Naive thymus-derived CD8-positive, alpha-beta T cell (primary cell): ENCODE results near the gene SLC15A5. TPM values are rescaled to one million over a fixed set of nuclear protein-coding genes. Genes with fewer than 3 reads are reported as not detected.
A peak's percentile ranks its signal among the peaks of the same experiment; 100 is the strongest.

Experiments
- ATAC-seq, 2 donors: fragments of 150-1000 bp; cut with Tn5 transposase in 1 of 2; sonication (Bioruptor Pico), chemical (Tn5 transposase) in 1 of 2; 1 replicate in 1 of 2; 2 replicates in 1 of 2; pipeline ENCODE4 v1.10.0; 2021; ENCODE audit warnings: mild to moderate bottlenecking in 2 of 2, moderate library complexity in 2 of 2
- POLR2A ChIA-PET: fragments of 350-600 bp; sonication (Branson Sonifier 250); formaldehyde crosslinking; loops from one replicate; lab custom pipeline; 2021; ENCODE audit warnings: antibody characterized with exemption; lab: Charles Lee
- DNase-seq, 10 donors: peaks; one replicate each; pipeline versions ENCODE4 v3.0.0 to v3.0.0-alpha.2; 2020 to 2022
- H3K27ac Mint-ChIP-seq, 10 donors: one replicate each; pipeline ENCODE4 v1.8.0; 2020 to 2022; ENCODE audit warnings: mild to moderate bottlenecking in 10 of 10, mixed read lengths in 10 of 10, moderate library complexity in 4 of 10, inconsistent platforms in 1 of 10
- H3K27me3 Mint-ChIP-seq, 5 donors: one replicate each; pipeline ENCODE4 v1.8.0; 2021 to 2022; ENCODE audit warnings: mixed read lengths in 5 of 5
- H3K36me3 Mint-ChIP-seq, 3 donors: one replicate each; pipeline ENCODE4 v1.8.0; 2020 to 2022; ENCODE audit warnings: mixed read lengths in 3 of 3, mild to moderate bottlenecking in 2 of 3, inconsistent platforms in 1 of 3
- H3K4me1 Mint-ChIP-seq, 4 donors: one replicate each; pipeline ENCODE4 v1.8.0; 2021 to 2022; ENCODE audit warnings: mixed read lengths in 4 of 4
- H3K4me3 Mint-ChIP-seq, 10 donors: one replicate each; pipeline ENCODE4 v1.8.0; 2020 to 2022; ENCODE audit warnings: mild to moderate bottlenecking in 10 of 10, mixed read lengths in 10 of 10, moderate library complexity in 6 of 10, inconsistent platforms in 1 of 10
- H3K9me3 Mint-ChIP-seq, 9 donors: one replicate each; pipeline ENCODE4 v1.8.0; 2020 to 2022; ENCODE audit warnings: mixed read lengths in 9 of 9, mild to moderate bottlenecking in 3 of 9, inconsistent platforms in 1 of 9, moderate library complexity in 1 of 9
- polyA plus RNA-seq, 3 donors: library from polyadenylated mRNA; unstranded; fragments of 300-500 nt; fragmentation: Illumina TruSeq; gene quantifications; one replicate each; pipeline ENCODE4 v1.2.3, GENCODE V29; 2021
- total RNA-seq, 8 experiments: library from RNA in 2 of 8; stranded (reverse) in 2 of 8; gene quantifications; one replicate each; pipeline ENCODE4 v1.2.3 and lab custom pipeline; 2021 to 2026

The SLC15A5 gene
- total and polyA plus RNA-seq, 5 experiments from 2014 or later = not detected

- H3K27me3 Mint-ChIP-seq = peaks cover 0 to 7% (median 0%) of the 10 kb centered on the region in 5 donors
- no peak overlapping the region for H3K27ac Mint-ChIP-seq
- H3K9me3 Mint-ChIP-seq = peaks cover 0 to 10% (median 0%) of the 10 kb centered on the region in 9 donors
- no peaks in the 10 kb centered on the region for H3K4me1 Mint-ChIP-seq
- H3K36me3 Mint-ChIP-seq = no peaks in the 10 kb centered on the region
- H3K4me3 Mint-ChIP-seq = no peak overlapping the region
- ATAC-seq (no peak), DNase-seq (no peak)
- POLR2A ChIA-PET = no interaction called here
These were observed 32.3 kb downstream of the SLC15A5 start for GRCh38 chr12:16245209-16245608.

DNA sequence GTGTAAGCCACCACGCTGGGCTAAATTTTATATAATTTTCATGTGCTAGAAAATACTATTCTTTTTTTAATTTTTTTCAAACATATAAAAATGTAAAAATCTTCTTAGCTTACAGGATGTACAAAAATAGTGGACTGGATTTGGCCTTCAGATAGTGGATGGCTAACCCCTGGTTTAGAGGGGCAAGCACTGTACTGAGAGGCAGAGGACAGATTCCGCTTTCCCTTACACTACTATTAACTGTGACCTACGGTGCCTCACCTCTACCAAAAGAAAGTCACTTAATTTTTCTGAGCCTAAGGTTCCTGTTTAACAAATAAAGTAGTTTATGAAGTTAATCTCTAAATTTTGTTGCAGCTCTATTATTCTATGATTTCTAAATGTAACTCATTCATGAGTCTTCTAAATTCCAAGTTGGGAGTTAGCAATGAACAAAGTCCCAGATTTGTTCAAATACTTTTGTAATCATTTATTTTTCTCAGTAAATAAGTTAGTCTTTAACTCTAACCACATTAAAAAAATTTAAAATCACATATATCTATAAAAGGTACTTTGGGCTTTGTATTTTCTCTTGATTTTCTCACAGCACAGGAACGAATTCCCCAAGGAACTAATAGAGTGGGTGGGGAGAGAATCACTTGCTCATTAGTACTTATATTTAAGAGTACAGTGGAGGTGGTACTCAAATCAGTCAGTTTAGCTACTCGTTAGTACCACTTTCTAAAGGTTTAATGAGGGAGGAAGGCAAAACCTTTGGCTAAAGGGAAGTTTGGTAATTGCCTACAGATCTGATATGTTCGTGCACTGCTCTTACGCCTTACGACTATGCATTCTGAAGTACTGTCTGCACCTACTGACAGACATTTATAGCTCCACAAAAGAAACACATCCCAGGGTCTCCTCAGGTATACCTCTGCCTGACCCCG lies 33.7 kb downstream of the SLC15A5 start:
- Mint-ChIP-seq H3K27ac (no peak overlapping the region), H3K4me3 (no peak overlapping the region), H3K9me3 (peaks cover 0 to 10% (median 2%) of the 10 kb centered on the region in 9 donors), H3K27me3 (peaks cover 0 to 7% (median 0%) of the 10 kb centered on the region in 5 donors), H3K36me3 (no peaks in the 10 kb centered on the region), H3K4me1 (no peaks in the 10 kb centered on the region)
- ATAC-seq (no peak), DNase-seq (no peak)
- POLR2A ChIA-PET = no interaction called here

DNA sequence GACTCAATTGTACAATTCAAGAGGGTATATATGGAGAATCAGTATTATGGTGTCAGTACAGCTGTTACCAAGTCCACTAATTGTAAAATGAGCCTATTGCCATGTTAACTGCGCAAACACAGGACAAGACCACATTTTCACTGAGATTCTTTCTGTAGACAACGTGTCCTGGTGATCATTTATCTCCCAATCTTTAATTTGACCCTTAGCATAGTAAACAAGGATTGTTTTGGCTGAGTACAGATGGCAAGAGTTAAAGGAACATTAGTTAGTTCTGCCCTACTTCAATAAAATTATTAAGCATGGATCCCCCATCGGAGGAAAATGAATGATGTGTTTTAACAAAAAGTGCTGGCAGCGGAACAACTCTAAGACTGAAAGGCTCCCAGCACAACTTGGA lies 36.1 kb downstream of the SLC15A5 start:
- DNase-seq (no peak), ATAC-seq (no peak)
- H3K4me3 Mint-ChIP-seq = no peak overlapping the region
- H3K27ac Mint-ChIP-seq = no peak overlapping the region
- H3K27me3 Mint-ChIP-seq = peaks cover 0 to 1% (median 0%) of the 10 kb centered on the region in 5 donors
- no peaks in the 10 kb centered on the region for H3K36me3 Mint-ChIP-seq
- no peaks in the 10 kb centered on the region for H3K4me1 Mint-ChIP-seq
- H3K9me3 Mint-ChIP-seq = peaks cover 0 to 10% (median 4%) of the 10 kb centered on the region in 9 donors
- POLR2A ChIA-PET = no interaction called here

DNA sequence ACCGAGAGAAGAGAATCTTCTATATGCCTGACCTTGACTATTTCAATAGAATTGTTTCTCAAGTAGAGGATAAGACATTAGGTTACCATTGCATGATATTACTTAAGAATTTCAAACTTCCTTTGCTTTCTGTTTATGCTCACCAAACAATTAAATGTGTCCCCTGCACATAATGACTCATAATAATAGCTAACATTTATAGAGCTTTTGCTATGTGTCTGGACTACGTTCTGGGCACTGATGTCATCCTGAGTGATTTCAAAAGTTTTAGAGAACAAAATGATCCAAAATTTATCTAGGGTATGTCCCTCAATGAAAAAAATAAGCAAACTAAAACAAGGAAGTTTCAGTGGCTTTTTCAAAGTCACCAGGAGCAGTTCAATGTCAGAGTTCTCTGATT lies 38.8 kb downstream of the SLC15A5 start:
- POLR2A ChIA-PET = no interaction called here
- H3K9me3 Mint-ChIP-seq = peaks cover 0 to 6% (median 4%) of the 10 kb centered on the region in 9 donors
- H3K36me3 Mint-ChIP-seq = no peaks in the 10 kb centered on the region
- no peak overlapping the region for H3K4me3 Mint-ChIP-seq
- H3K4me1 Mint-ChIP-seq = no peaks in the 10 kb centered on the region
- peaks cover 0 to 1% (median 0%) of the 10 kb centered on the region in 5 donors for H3K27me3 Mint-ChIP-seq
- no peak overlapping the region for H3K27ac Mint-ChIP-seq
- DNase-seq (no peak), ATAC-seq (no peak)

- Mint-ChIP-seq H3K27ac (no peak overlapping the region), H3K4me3 (no peak overlapping the region), H3K4me1 (no peaks in the 10 kb centered on the region), H3K36me3 (no peaks in the 10 kb centered on the region), H3K27me3 (no peaks in the 10 kb centered on the region), H3K9me3 (peaks cover 0 to 22% (median 4%) of the 10 kb centered on the region in 9 donors)
- DNase-seq (no peak), ATAC-seq (no peak)
- POLR2A ChIA-PET = no interaction called here
These were observed 47.8 kb downstream of the SLC15A5 start for GRCh38 chr12:16229676-16230075.

- Mint-ChIP-seq H3K4me3 (no peak overlapping the region), H3K27me3 (no peaks in the 10 kb centered on the region), H3K4me1 (no peaks in the 10 kb centered on the region), H3K9me3 (peaks cover 0 to 22% (median 4%) of the 10 kb centered on the region in 9 donors), H3K27ac (no peak overlapping the region), H3K36me3 (no peaks in the 10 kb centered on the region)
- ATAC-seq (no peak), DNase-seq (no peak)
- POLR2A ChIA-PET = no interaction called here
These were observed 49.4 kb downstream of the SLC15A5 start for GRCh38 chr12:16228067-16228466.

DNA sequence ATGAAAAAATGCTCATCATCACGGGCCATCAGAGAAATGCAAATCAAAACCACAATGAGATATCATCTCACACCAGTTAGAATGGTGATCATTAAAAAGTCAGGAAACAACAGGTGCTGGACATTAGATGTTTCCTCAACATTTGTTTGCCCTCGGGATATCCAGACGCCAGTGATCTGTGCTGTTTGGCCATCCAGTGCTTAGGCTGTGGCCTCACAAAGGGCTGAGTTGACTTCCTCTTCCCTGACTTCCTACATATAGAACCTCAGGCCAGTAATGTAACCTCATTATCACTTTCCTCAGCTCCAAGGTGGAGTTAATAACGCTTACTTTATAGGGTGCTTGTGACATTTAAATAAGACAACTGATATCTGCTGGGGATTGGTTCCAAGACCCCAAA lies 51.8 kb downstream of the SLC15A5 start:
- ATAC-seq = no peak
- Mint-ChIP-seq H3K4me1 (no peaks in the 10 kb centered on the region), H3K27me3 (no peaks in the 10 kb centered on the region), H3K9me3 (peaks cover 0 to 9% (median under 1%) of the 10 kb centered on the region in 9 donors), H3K36me3 (no peaks in the 10 kb centered on the region), H3K27ac (no peak overlapping the region), H3K4me3 (no peak overlapping the region)
- DNase-seq = no peak
- POLR2A ChIA-PET = no interaction called here

GRCh38 chr12:16224196-16224595 lies 53.3 kb downstream of the SLC15A5 start:
- POLR2A ChIA-PET = no interaction called here

DNA sequence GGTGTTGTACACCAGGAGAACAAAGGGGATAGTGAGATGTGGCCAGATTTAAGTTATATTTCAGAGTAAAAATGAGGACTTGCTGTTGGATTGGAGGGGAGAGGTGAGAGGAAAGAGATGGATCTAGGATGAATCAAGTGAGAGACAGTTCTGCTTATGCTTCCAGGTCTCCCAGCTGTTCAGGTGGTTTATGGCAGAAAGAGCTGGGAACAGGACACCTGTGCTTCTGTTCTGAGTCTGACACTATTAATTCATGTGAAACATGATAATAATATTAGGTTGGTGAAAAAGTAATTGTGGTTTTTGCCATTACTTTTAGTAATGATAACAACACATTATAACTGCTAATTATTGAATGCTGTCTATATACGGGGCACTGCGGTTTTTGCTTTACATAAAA lies 55.7 kb downstream of the SLC15A5 start:
- ATAC-seq (no peak), DNase-seq (no peak)
- no peaks in the 10 kb centered on the region for H3K27me3 Mint-ChIP-seq
- no peak overlapping the region for H3K4me3 Mint-ChIP-seq
- no peaks in the 10 kb centered on the region for H3K36me3 Mint-ChIP-seq
- H3K4me1 Mint-ChIP-seq = no peaks in the 10 kb centered on the region
- no peak overlapping the region for H3K27ac Mint-ChIP-seq
- peaks cover 0 to 16% (median 3%) of the 10 kb centered on the region in 9 donors for H3K9me3 Mint-ChIP-seq
- POLR2A ChIA-PET = no interaction called here

More at GRCh38 chr12:16224196-16224595, 53.3 kb downstream of the SLC15A5 start:
- Mint-ChIP-seq H3K4me1 (no peaks in the 10 kb centered on the region), H3K4me3 (no peak overlapping the region), H3K36me3 (no peaks in the 10 kb centered on the region), H3K27me3 (no peaks in the 10 kb centered on the region), H3K27ac (no peak overlapping the region), H3K9me3 (peaks cover 0 to 16% (median 3%) of the 10 kb centered on the region in 9 donors)
- no peak for DNase-seq
- no peak for ATAC-seq

DNA sequence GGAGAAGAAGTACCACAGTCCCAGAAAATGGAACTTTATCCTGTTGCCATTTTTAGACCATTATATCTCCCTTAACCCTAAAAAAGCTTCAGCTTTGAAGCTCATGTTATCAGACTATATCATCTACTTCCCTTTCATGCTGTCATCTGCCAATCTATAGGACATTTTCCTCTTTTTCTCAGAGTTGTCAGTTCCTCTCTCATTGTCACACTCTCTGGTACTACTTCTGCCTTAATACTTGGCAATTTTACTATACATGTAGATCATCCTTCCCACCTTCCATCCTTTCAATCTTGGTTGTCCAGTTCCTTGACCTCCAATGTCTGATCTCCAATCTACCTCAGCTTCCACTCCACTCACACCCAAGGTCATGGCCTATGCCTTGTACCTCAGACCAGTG lies 57.4 kb downstream of the SLC15A5 start:
- Mint-ChIP-seq H3K9me3 (peaks cover 0 to 16% (median 3%) of the 10 kb centered on the region in 9 donors), H3K27ac (peak overlapping the region in 1 of 10 donors; percentile 42), H3K27me3 (no peaks in the 10 kb centered on the region), H3K4me3 (no peak overlapping the region), H3K4me1 (no peaks in the 10 kb centered on the region), H3K36me3 (no peaks in the 10 kb centered on the region)
- POLR2A ChIA-PET = no interaction called here
- no peak for DNase-seq
- no peak for ATAC-seq

- Mint-ChIP-seq H3K4me3 (no peak overlapping the region), H3K9me3 (peaks cover 0 to 16% (median 3%) of the 10 kb centered on the region in 9 donors), H3K36me3 (no peaks in the 10 kb centered on the region), H3K4me1 (no peaks in the 10 kb centered on the region), H3K27ac (no peak overlapping the region), H3K27me3 (no peaks in the 10 kb centered on the region)
- DNase-seq (no peak), ATAC-seq (no peak)
- POLR2A ChIA-PET = no interaction called here
These were observed 58.3 kb downstream of the SLC15A5 start for GRCh38 chr12:16218934-16219751.

DNA sequence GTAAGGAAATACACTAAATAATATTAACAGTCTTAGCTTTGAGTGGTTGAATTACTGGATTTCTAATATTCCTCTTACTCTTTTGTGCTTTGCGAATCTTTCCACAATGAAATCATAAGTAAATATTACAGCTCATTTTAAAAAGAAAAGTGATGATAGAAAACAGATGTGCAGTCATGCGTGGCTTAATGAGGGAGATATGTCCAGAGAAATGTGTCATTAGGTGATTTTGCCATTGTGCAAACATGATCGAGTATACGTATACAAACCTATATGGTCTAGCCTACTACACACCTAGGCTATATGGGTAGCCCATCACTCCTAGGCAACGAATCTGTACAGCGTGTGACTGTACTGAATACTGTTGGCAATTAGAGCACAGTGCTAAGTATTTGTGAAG lies 59.3 kb downstream of the SLC15A5 start:
- Mint-ChIP-seq H3K9me3 (peaks cover 0 to 16% (median 3%) of the 10 kb centered on the region in 9 donors), H3K27ac (peak overlapping the region in 1 of 10 donors; percentile 50), H3K4me3 (no peak overlapping the region), H3K27me3 (no peaks in the 10 kb centered on the region), H3K4me1 (no peaks in the 10 kb centered on the region), H3K36me3 (no peaks in the 10 kb centered on the region)
- POLR2A ChIA-PET = no interaction called here
- DNase-seq (no peak), ATAC-seq (no peak)

- peaks cover 0 to 2% (median 0%) of the 10 kb centered on the region in 9 donors for H3K9me3 Mint-ChIP-seq
- DNase-seq (no peak), ATAC-seq (no peak)
- H3K4me3 Mint-ChIP-seq = no peak overlapping the region
- POLR2A ChIA-PET = no interaction called here
- H3K27ac Mint-ChIP-seq = no peak overlapping the region
- no peaks in the 10 kb centered on the region for H3K36me3 Mint-ChIP-seq
- no peaks in the 10 kb centered on the region for H3K4me1 Mint-ChIP-seq
- H3K27me3 Mint-ChIP-seq = no peaks in the 10 kb centered on the region
These were observed 65.8 kb downstream of the SLC15A5 start for GRCh38 chr12:16211731-16212130.
